K562 (cell line): ENCODE measurements around the gene MYO1B. TPM values are rescaled to one million over a fixed set of nuclear protein-coding genes. Genes with fewer than 3 reads are reported as not detected.

Source experiments
- ATAC-seq: fragments of 200-7000 bp; cut with Tn5 transposase; 3 replicates; pipeline ENCODE4 v1.9.1; 2020; ENCODE audit warnings: moderate library complexity
- BruUV-seq: library from RNA; stranded (reverse); fragments of 400-500 nt; replicated peaks from 2 replicates; lab custom pipeline; 2021; lab: Mats Ljungman, UMichigan
- CTCF ChIA-PET: fragments of 300-600 bp; formaldehyde crosslinking; extraction: SDS; loops from one replicate; lab custom pipeline; 2021; ENCODE audit warnings: low intra/inter-chr PET ratio; lab: Yijun Ruan, JAX
- POLR2A ChIA-PET: fragments of 300-600, 350-650 bp; sonication (Branson Sonifier 250); formaldehyde crosslinking; extraction: SDS; loops from one replicate; lab custom pipeline; 2021; ENCODE audit warnings: antibody characterized with exemption, inconsistent platforms; lab: Yijun Ruan, JAX
- DNase-seq, 4 experiments: peaks; one replicate each; pipeline versions ENCODE4 v3.0.0 to v3.0.0-alpha.2; 2011 to 2018; ENCODE audit warnings: low spot score in 3 of 4, mixed read lengths in 3 of 4; ENCODE audit errors: extremely low read depth in 1 of 4
- FAIRE-seq: peaks from 2 replicates; lab custom pipeline; 2011; peaks lifted over from hg19 to GRCh38; lab: Jason Lieb, UNC
- H2AFZ ChIP-seq: 2 replicates; pipeline ENCODE4 v1.6.0; 2011; ENCODE audit warnings: low read depth, low read length, control low read depth, inconsistent platforms
- H3K27ac ChIP-seq: fragments of 200-600 bp; 3 replicates; pipeline ENCODE4 v1.8.0; 2011; ENCODE audit warnings: low read depth, mild to moderate bottlenecking, control low read depth, inconsistent platforms, low read length, moderate library complexity, mixed read lengths; ENCODE audit errors: extremely low read depth
- H3K27me3 ChIP-seq, 2 experiments: fragments of 300-600 bp in 1 of 2; 2 replicates in 1 of 2; 3 replicates in 1 of 2; pipeline versions ENCODE4 v1.6.0 to v1.8.0; 2011; ENCODE audit warnings: inconsistent platforms in 2 of 2, low read length in 2 of 2, mild to moderate bottlenecking in 1 of 2, mixed read lengths in 1 of 2, moderate library complexity in 1 of 2; ENCODE audit not compliant: control insufficient read depth in 2 of 2, insufficient read depth in 2 of 2
- H3K36me3 ChIP-seq: fragments of 300-600 bp; 3 replicates; pipeline ENCODE4 v1.8.0; 2011; ENCODE audit warnings: mild to moderate bottlenecking, low read length, inconsistent platforms; ENCODE audit not compliant: control insufficient read depth, insufficient read depth
- H3K4me1 ChIP-seq, 2 experiments: fragments of 200-600 bp in 1 of 2; replicated peaks in 1 of 2; 2 replicates in 1 of 2; 3 replicates in 1 of 2; pipeline versions ENCODE4 v1.5.1 to v1.8.0; 2011; ENCODE audit warnings: inconsistent platforms in 2 of 2, low read length in 2 of 2, mild to moderate bottlenecking in 1 of 2, mixed read lengths in 1 of 2, moderate library complexity in 1 of 2; ENCODE audit not compliant: control insufficient read depth in 2 of 2, insufficient read depth in 2 of 2
- H3K4me2 ChIP-seq: 2 replicates; pipeline ENCODE4 v1.6.1; 2011; ENCODE audit warnings: low read length, control low read depth, inconsistent platforms, mixed read lengths; ENCODE audit not compliant: insufficient read depth
- H3K4me3 ChIP-seq: fragments of 200-600 bp; sonication (generic), shearing (Covaris generic); 2 replicates; pipeline ENCODE4 v1.5.1; 2016; ENCODE audit warnings: control low read depth, inconsistent platforms
- H3K79me2 ChIP-seq: fragments of 200-600 bp; 3 replicates; pipeline ENCODE4 v1.8.0; 2011; ENCODE audit warnings: low read length, inconsistent platforms; ENCODE audit not compliant: control insufficient read depth, insufficient read depth
- H3K9ac ChIP-seq, 2 experiments: 2 replicates each; pipeline versions ENCODE4 v1.6.0 to v1.6.1; 2011; ENCODE audit warnings: low read depth in 2 of 2, low read length in 2 of 2, control low read depth in 1 of 2, inconsistent platforms in 1 of 2, mild to moderate bottlenecking in 1 of 2, mixed read lengths in 1 of 2; ENCODE audit not compliant: insufficient read depth in 1 of 2
- H3K9me1 ChIP-seq: one replicate; pipeline ENCODE4 v1.6.0; 2011; ENCODE audit warnings: inconsistent platforms, mild to moderate bottlenecking, low read length, moderate library complexity; ENCODE audit not compliant: control insufficient read depth, insufficient read depth
- H3K9me3 ChIP-seq: replicated peaks from 2 replicates; pipeline ENCODE4 v1.5.1; 2011; ENCODE audit warnings: low read depth, low read length, inconsistent platforms; ENCODE audit not compliant: control insufficient read depth, insufficient read depth
- H4K20me1 ChIP-seq: replicated peaks from 2 replicates; pipeline ENCODE4 v1.6.1; 2011; ENCODE audit warnings: low read length, inconsistent platforms, mixed read lengths; ENCODE audit not compliant: control insufficient read depth, insufficient read depth
- CCNT2 ChIP-seq: IDR thresholded peaks from 2 replicates; pipeline ENCODE4 v1.6.1; 2011; ENCODE audit warnings: borderline replicate concordance, low read depth, mild to moderate bottlenecking, moderate library complexity, mixed read lengths, low read length; ENCODE audit not compliant: insufficient read length; ENCODE audit errors: extremely low read depth
- DNMT1 ChIP-seq: fragments of 450-650 bp; IDR thresholded peaks from 2 replicates; pipeline ENCODE4 v1.6.1; 2016; ENCODE audit warnings: antibody characterized with exemption, mild to moderate bottlenecking
- HDGF ChIP-seq: fragments of 450-650 bp; IDR thresholded peaks from 2 replicates; pipeline ENCODE4 v1.6.1; 2016
- KAT8 ChIP-seq: fragments of 450-650 bp; IDR thresholded peaks from 2 replicates; pipeline ENCODE4 v1.6.1; 2016; ENCODE audit warnings: low read depth, mild to moderate bottlenecking
- POLR2G ChIP-seq: fragments of 200-400 bp; formaldehyde crosslinking; IDR thresholded peaks from 2 replicates; pipeline ENCODE4 v1.6.1; 2017; ENCODE audit warnings: low read depth, mild to moderate bottlenecking, antibody characterized with exemption, low read length, moderate library complexity
- RHOXF2B ChIP-seq: fragments of 250-450 bp; sonication (Bioruptor Pico); conservative IDR thresholded peaks from 2 replicates; pipeline ENCODE4 v1.5.1; 2021
- SIX5 ChIP-seq, 2 experiments: IDR thresholded peaks; 2 replicates each; pipeline ENCODE4 v1.6.1; 2011; ENCODE audit warnings: low read length in 2 of 2, borderline replicate concordance in 1 of 2, low read depth in 1 of 2, mild to moderate bottlenecking in 1 of 2, moderate library complexity in 1 of 2; ENCODE audit not compliant: insufficient read depth in 1 of 2
- SMAD1 ChIP-seq: fragments of 150-350 bp; IDR thresholded peaks from 2 replicates; pipeline ENCODE4 v1.6.1; 2014; ENCODE audit warnings: low read length, low read depth; ENCODE audit not compliant: partially characterized antibody
- SRSF1 ChIP-seq: fragments of 200-400 bp; formaldehyde crosslinking; IDR thresholded peaks from 2 replicates; pipeline ENCODE4 v1.6.1; 2017; ENCODE audit warnings: mild to moderate bottlenecking, low read depth, low read length, moderate library complexity
- ZKSCAN1 ChIP-seq: fragments of 150-350 bp; IDR thresholded peaks from 2 replicates; pipeline ENCODE4 v1.6.1; 2016; ENCODE audit warnings: low read depth, low read length
- ZNF764 ChIP-seq: fragments of 250-450 bp; sonication (Bioruptor Pico); IDR thresholded peaks from 2 replicates; pipeline ENCODE4 v1.4.0; 2020; ENCODE audit warnings: low read depth, mild to moderate bottlenecking, moderate library complexity
- WGBS: fragments of 100-300 bp; shearing (Covaris generic); methylation state at CpG from one replicate; pipeline ENCODE4 v1.1.6; 2016; ENCODE audit warnings: low coverage, mixed read lengths; ENCODE audit not compliant: insufficient coverage; ENCODE audit errors: missing lambda C conversion rate; 5-methylcytosine and 5-hydroxymethylcytosine counted together
- in situ Hi-C: fragments of 300-500 bp; cut with MboI; formaldehyde crosslinking; loops from 4 replicates; pipeline ENCODE4 v1.15.0; 2018; ENCODE audit warnings: inconsistent platforms, mixed read lengths
- intact Hi-C: fragments of 100-400 bp; cut with micrococcal nuclease; formaldehyde crosslinking; loops from 2 replicates; pipeline ENCODE4 v1.14.2; 2022
- polyA plus RNA-seq, 8 experiments: library from polyadenylated mRNA; depleted of rRNA in 4 of 8; stranded (reverse) in 5 of 8; unstranded in 3 of 8; fragments of >200 nt; fragmentation: Nextera tagmentation in 2 of 8; fragmentation: Illumina TruSeq in 1 of 8; extraction: Ambion mirVana in 2 of 8; extraction: Trizol in 1 of 8; gene quantifications; 2 replicates each; pipeline versions ENCODE4 v1.2.1 to v1.2.3, GENCODE V29; 2011 to 2014; ENCODE audit warnings: inconsistent platforms in 1 of 8, missing spikeins in 1 of 8
- total RNA-seq, 7 experiments: library from RNA; depleted of rRNA in 6 of 7; stranded (reverse); fragments of >200 nt in 6 of 7; fragmentation: Illumina TruSeq in 2 of 7; extraction: Trizol in 2 of 7; gene quantifications; 2 replicates each; pipeline versions ENCODE4 v1.2.1 to v1.2.3, GENCODE V29; 2011 to 2021; ENCODE audit warnings: low replicate concordance in 1 of 7
- TF ChIP-seq, protein P1 (sequence below): sonication (generic); formaldehyde crosslinking; IDR thresholded peaks from 2 replicates; pipeline ENCODE4 v1.8.1; 2023; ENCODE audit warnings: mild to moderate bottlenecking, missing genetic modification reagents
- TF ChIP-seq, protein P2 (sequence below), 2 experiments: fragments of 450-650 bp; conservative IDR thresholded peaks; 2 replicates each; pipeline ENCODE4 v1.6.1; 2017; ENCODE audit warnings: mild to moderate bottlenecking in 2 of 2, moderate library complexity in 2 of 2
- TF ChIP-seq, protein P3 (sequence below), 2 experiments: fragments of 450-650 bp in 1 of 2; IDR thresholded peaks; 2 replicates each; pipeline ENCODE4 v1.6.1; 2011 to 2017; ENCODE audit warnings: low read depth in 2 of 2, antibody characterized with exemption in 1 of 2, borderline replicate concordance in 1 of 2, low read length in 1 of 2, mild to moderate bottlenecking in 1 of 2, mixed read lengths in 1 of 2; ENCODE audit not compliant: control insufficient read depth in 1 of 2

MYO1B gene
- total and polyA plus RNA-seq, 9 of the 15 experiments (the other 6 are each of a cell fraction or from before 2014, with no cell fraction given): 0.04 to 0.33 (median 0.20) TPM; not detected in 5

DNA sequence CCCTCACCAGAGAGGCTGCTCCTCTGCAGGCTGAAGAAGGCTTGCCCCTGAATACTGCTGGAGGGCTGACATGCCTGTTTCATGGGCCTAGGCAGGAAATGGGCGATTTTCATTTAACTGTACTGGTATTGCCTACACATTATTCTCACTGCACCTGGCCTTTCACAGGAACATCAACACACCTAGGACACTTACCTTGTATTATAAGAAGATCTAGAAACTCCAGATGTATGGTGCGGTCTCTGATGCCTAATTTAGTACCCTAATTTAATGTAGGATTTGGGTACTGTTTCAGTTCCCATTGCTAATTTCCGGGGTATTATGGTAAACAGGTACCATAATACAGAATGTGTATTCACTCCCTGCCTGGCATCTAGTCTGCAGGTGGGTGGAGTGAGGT, 146.0 kb downstream of the MYO1B start (continued):
- TF ChIP-seq, protein P1, sequence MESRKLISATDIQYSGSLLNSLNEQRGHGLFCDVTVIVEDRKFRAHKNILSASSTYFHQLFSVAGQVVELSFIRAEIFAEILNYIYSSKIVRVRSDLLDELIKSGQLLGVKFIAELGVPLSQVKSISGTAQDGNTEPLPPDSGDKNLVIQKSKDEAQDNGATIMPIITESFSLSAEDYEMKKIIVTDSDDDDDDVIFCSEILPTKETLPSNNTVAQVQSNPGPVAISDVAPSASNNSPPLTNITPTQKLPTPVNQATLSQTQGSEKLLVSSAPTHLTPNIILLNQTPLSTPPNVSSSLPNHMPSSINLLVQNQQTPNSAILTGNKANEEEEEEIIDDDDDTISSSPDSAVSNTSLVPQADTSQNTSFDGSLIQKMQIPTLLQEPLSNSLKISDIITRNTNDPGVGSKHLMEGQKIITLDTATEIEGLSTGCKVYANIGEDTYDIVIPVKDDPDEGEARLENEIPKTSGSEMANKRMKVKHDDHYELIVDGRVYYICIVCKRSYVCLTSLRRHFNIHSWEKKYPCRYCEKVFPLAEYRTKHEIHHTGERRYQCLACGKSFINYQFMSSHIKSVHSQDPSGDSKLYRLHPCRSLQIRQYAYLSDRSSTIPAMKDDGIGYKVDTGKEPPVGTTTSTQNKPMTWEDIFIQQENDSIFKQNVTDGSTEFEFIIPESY (CRISPR knock-in tag): no peak

- no peak overlapping the region for H3K27ac ChIP-seq
- H3K9me3 ChIP-seq: no peaks in the 10 kb centered on the region
- H3K4me1 ChIP-seq: no peaks in the 10 kb centered on the region
- CTCF ChIA-PET: no interaction called here
- 0% methylated on average over 2 of the region's 2 CpGs for WGBS
- POLR2A ChIA-PET: interaction anchor here (1.1 kb wide), 1 partner anchor 9 kb away, joined by 3 read pairs; no protein-coding TSS in a partner anchor
- ATAC-seq (no peak), FAIRE-seq (no peak), DNase-seq (no peak)
- H3K27me3 ChIP-seq: peaks cover 0 to 4% of the 10 kb centered on the region in 2 experiments; a peak in 1 of 5 replicates
- H4K20me1 ChIP-seq: no peaks in the 10 kb centered on the region
- no peak overlapping the region for H3K4me2 ChIP-seq
- H3K4me3 ChIP-seq: no peak overlapping the region
- intact Hi-C loops (loop anchor here (2.0 kb wide), 1 partner anchor 127 kb away; no protein-coding TSS in a partner anchor), in situ Hi-C loops (no loop called here)
- H3K9ac ChIP-seq: no peak overlapping the region
- no peak overlapping the region for H2AFZ ChIP-seq
- H3K36me3 ChIP-seq: no peaks in the 10 kb centered on the region
- BruUV-seq: no TSS peak
- H3K9me1 ChIP-seq: no peaks in the 10 kb centered on the region
- H3K79me2 ChIP-seq: no peaks in the 10 kb centered on the region
- TF ChIP-seq CCNT2: no peak
- TF ChIP-seq, protein P2, sequence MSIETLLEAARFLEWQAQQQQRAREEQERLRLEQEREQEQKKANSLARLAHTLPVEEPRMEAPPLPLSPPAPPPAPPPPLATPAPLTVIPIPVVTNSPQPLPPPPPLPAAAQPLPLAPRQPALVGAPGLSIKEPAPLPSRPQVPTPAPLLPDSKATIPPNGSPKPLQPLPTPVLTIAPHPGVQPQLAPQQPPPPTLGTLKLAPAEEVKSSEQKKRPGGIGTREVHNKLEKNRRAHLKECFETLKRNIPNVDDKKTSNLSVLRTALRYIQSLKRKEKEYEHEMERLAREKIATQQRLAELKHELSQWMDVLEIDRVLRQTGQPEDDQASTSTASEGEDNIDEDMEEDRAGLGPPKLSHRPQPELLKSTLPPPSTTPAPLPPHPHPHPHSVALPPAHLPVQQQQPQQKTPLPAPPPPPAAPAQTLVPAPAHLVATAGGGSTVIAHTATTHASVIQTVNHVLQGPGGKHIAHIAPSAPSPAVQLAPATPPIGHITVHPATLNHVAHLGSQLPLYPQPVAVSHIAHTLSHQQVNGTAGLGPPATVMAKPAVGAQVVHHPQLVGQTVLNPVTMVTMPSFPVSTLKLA (conservative IDR thresholded peaks at IDR 0.05): no peak
- no peak for TF ChIP-seq HDGF
- TF ChIP-seq SMAD1: no peak
- no peak for TF ChIP-seq SIX5 (IDR thresholded peaks at IDR 0.05; ENCODE audit: borderline replicate concordance in 1 of 2, insufficient read depth in 1 of 2, low read depth in 1 of 2, low read length in 2 of 2)
- no peak for TF ChIP-seq RHOXF2B
- TF ChIP-seq ZKSCAN1: no peak
- TF ChIP-seq KAT8: no peak
- TF ChIP-seq, protein P3, sequence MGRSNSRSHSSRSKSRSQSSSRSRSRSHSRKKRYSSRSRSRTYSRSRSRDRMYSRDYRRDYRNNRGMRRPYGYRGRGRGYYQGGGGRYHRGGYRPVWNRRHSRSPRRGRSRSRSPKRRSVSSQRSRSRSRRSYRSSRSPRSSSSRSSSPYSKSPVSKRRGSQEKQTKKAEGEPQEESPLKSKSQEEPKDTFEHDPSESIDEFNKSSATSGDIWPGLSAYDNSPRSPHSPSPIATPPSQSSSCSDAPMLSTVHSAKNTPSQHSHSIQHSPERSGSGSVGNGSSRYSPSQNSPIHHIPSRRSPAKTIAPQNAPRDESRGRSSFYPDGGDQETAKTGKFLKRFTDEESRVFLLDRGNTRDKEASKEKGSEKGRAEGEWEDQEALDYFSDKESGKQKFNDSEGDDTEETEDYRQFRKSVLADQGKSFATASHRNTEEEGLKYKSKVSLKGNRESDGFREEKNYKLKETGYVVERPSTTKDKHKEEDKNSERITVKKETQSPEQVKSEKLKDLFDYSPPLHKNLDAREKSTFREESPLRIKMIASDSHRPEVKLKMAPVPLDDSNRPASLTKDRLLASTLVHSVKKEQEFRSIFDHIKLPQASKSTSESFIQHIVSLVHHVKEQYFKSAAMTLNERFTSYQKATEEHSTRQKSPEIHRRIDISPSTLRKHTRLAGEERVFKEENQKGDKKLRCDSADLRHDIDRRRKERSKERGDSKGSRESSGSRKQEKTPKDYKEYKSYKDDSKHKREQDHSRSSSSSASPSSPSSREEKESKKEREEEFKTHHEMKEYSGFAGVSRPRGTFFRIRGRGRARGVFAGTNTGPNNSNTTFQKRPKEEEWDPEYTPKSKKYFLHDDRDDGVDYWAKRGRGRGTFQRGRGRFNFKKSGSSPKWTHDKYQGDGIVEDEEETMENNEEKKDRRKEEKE (IDR thresholded peaks at IDR 0.05; ENCODE audit: borderline replicate concordance in 1 of 2, control insufficient read depth in 1 of 2, low read depth in 2 of 2, low read length in 1 of 2): no peak
- no peak for TF ChIP-seq POLR2G
- no peak for TF ChIP-seq DNMT1
- TF ChIP-seq SRSF1: no peak
- no peak for TF ChIP-seq ZNF764 (CRISPR knock-in tag)
Observed at GRCh38 chr2:191394043-191394442, 148.8 kb downstream of the MYO1B start.
